ENCODE data around the gene VAV2. TPM values are rescaled to one million over a fixed set of nuclear protein-coding genes. Genes with fewer than 3 reads are reported as not detected.
A peak's percentile ranks its signal among the peaks of the same experiment; 100 is the strongest.

VAV2 gene
- total and polyA plus RNA-seq, 9 of the 15 experiments (the other 6 are each of a cell fraction or from before 2014, with no cell fraction given) = 0.01 to 2.7 (median 1.0) TPM; not detected in 1

DNA sequence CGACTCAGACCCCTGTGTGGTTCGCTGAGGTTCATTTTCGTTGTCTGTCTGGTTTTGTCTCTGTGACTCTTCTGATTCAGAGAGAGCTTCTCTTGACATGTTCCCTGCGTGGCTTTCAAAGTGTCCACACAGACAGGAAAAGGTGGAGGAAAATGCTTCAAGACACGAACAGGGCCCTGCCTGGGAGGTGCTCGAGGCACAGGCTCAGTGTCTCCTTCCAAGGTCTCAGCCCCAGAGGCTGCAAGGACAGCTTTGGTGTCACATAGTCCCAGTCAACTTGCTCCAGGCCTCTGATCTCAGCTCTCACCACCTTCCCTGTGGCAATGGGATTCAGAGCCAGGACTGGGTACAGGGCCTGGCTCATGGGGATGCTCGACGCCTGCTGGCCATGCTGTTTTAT, 202.3 kb downstream of the VAV2 start (continued):
- TF ChIP-seq, protein P1, sequence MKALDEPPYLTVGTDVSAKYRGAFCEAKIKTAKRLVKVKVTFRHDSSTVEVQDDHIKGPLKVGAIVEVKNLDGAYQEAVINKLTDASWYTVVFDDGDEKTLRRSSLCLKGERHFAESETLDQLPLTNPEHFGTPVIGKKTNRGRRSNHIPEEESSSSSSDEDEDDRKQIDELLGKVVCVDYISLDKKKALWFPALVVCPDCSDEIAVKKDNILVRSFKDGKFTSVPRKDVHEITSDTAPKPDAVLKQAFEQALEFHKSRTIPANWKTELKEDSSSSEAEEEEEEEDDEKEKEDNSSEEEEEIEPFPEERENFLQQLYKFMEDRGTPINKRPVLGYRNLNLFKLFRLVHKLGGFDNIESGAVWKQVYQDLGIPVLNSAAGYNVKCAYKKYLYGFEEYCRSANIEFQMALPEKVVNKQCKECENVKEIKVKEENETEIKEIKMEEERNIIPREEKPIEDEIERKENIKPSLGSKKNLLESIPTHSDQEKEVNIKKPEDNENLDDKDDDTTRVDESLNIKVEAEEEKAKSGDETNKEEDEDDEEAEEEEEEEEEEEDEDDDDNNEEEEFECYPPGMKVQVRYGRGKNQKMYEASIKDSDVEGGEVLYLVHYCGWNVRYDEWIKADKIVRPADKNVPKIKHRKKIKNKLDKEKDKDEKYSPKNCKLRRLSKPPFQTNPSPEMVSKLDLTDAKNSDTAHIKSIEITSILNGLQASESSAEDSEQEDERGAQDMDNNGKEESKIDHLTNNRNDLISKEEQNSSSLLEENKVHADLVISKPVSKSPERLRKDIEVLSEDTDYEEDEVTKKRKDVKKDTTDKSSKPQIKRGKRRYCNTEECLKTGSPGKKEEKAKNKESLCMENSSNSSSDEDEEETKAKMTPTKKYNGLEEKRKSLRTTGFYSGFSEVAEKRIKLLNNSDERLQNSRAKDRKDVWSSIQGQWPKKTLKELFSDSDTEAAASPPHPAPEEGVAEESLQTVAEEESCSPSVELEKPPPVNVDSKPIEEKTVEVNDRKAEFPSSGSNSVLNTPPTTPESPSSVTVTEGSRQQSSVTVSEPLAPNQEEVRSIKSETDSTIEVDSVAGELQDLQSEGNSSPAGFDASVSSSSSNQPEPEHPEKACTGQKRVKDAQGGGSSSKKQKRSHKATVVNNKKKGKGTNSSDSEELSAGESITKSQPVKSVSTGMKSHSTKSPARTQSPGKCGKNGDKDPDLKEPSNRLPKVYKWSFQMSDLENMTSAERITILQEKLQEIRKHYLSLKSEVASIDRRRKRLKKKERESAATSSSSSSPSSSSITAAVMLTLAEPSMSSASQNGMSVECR (CRISPR knock-in tag; IDR thresholded peaks at IDR 0.05) = no peak
- no peak for TF ChIP-seq RBBP5 (IDR thresholded peaks at IDR 0.05; ENCODE audit: borderline replicate concordance, insufficient read depth, low read length, poor library complexity, severe bottlenecking)

- TF ChIP-seq MCM7 (IDR thresholded peaks at IDR 0.05) (no peak), MYC (IDR thresholded peaks at IDR 0.05; ENCODE audit: low read depth, low read length) (no peak), MYC (CRISPR knock-in tag; IDR thresholded peaks at IDR 0.05; ENCODE audit: borderline replicate concordance, low read depth) (no peak), PPARD (CRISPR knock-in tag; IDR thresholded peaks at IDR 0.05) (no peak), SLC30A9 (CRISPR knock-in tag; IDR thresholded peaks at IDR 0.05) (no peak), HMBOX1 (IDR thresholded peaks at IDR 0.05) (no peak), ZKSCAN1 (IDR thresholded peaks at IDR 0.05; ENCODE audit: low read depth, low read length) (peak; percentile 80; the same call in 1 of the 2 replicates), NFE2 (IDR thresholded peaks at IDR 0.05; ENCODE audit: low read depth) (no peak)
- TF ChIP-seq, protein P2, sequence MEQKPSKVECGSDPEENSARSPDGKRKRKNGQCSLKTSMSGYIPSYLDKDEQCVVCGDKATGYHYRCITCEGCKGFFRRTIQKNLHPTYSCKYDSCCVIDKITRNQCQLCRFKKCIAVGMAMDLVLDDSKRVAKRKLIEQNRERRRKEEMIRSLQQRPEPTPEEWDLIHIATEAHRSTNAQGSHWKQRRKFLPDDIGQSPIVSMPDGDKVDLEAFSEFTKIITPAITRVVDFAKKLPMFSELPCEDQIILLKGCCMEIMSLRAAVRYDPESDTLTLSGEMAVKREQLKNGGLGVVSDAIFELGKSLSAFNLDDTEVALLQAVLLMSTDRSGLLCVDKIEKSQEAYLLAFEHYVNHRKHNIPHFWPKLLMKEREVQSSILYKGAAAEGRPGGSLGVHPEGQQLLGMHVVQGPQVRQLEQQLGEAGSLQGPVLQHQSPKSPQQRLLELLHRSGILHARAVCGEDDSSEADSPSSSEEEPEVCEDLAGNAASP (IDR thresholded peaks at IDR 0.05) = no peak
- no TSS peak for BruUV-seq (replicated peaks)
- 12% methylated on average over 25 of the region's 34 CpGs for WGBS (ENCODE audit: insufficient coverage, low coverage, missing lambda C conversion rate)
- intact Hi-C loops (cut with micrococcal nuclease) (no loop called here), in situ Hi-C loops (cut with MboI) (loop anchor here (5.0 kb wide), 1 partner anchor 208 kb away; no protein-coding TSS in a partner anchor)
- Histone ChIP-seq H4K20me1 (replicated peaks; ENCODE audit: control insufficient read depth, insufficient read depth, low read length) (peaks cover 9% of the 10 kb centered on the region; the same call in 1 of the 2 replicates), H2AFZ (ENCODE audit: low read depth, low read length) (no peak overlapping the region), H3K9ac (ENCODE audit: insufficient read depth in 1 of 2, low read depth in 2 of 2, low read length in 2 of 2) (no peak overlapping the region; a peak in 1 of 4 replicates), H3K27ac (ENCODE audit: extremely low read depth, low read depth, low read length) (no peak overlapping the region), H3K36me3 (ENCODE audit: control insufficient read depth, insufficient read depth, low read length) (no peaks in the 10 kb centered on the region), H3K4me2 (ENCODE audit: insufficient read depth, low read length) (no peak overlapping the region), H3K4me3 (no peak overlapping the region), H3K9me3 (replicated peaks; ENCODE audit: control insufficient read depth, insufficient read depth, low read depth, low read length) (no peaks in the 10 kb centered on the region), H3K4me1 (replicated peaks in 1 of 2; ENCODE audit: control insufficient read depth in 2 of 2, insufficient read depth in 2 of 2, low read length in 2 of 2) (peaks cover 0 to 21% of the 10 kb centered on the region in 2 experiments; a peak in 2 of 5 replicates), H3K27me3 (ENCODE audit: control insufficient read depth in 2 of 2, insufficient read depth in 2 of 2, low read length in 2 of 2) (peaks cover 0 to 40% of the 10 kb centered on the region in 2 experiments; a peak in 3 of 5 replicates), H3K9me1 (ENCODE audit: control insufficient read depth, insufficient read depth, low read length) (no peaks in the 10 kb centered on the region), H3K79me2 (ENCODE audit: control insufficient read depth, insufficient read depth, low read length) (no peaks in the 10 kb centered on the region)
- FAIRE-seq = no peak
- DNase-seq (ENCODE audit: extremely low read depth in 1 of 4, low spot score in 3 of 4) = peak in 1 of 4 experiments; percentile 13
- ChIA-PET POLR2A (no interaction called here), CTCF (ENCODE audit: low intra/inter-chr PET ratio) (interaction anchor here (1.2 kb wide), 1 partner anchor 206 kb away, joined by 4 read pairs; no protein-coding TSS in a partner anchor)
- peak; percentile 15; the same call in 1 of the 3 replicates for ATAC-seq
Observed at GRCh38 chr9:133788819-133789717, 203.1 kb downstream of the VAV2 start.

Measured in K562 (cell line).